H9 (cell line): ENCODE results near the gene SCT. TPM values are rescaled to one million over a fixed set of nuclear protein-coding genes. Genes with fewer than 3 reads are reported as not detected.

Experiments
- DNase-seq: peaks from one replicate; pipeline ENCODE4 v3.0.0-alpha.2; 2017
- H2AFZ ChIP-seq: one replicate; pipeline ENCODE4 v1.6.1; 2013; ENCODE audit warnings: mild to moderate bottlenecking, low read length, control low read depth, moderate library complexity
- H2AK5ac ChIP-seq: 2 replicates; pipeline ENCODE4 v1.6.1; 2013; ENCODE audit warnings: low read length, control low read depth, mixed read lengths; ENCODE audit not compliant: insufficient read length
- H2BK120ac ChIP-seq: one replicate; pipeline ENCODE4 v1.6.1; 2013; ENCODE audit warnings: low read depth, mild to moderate bottlenecking, low read length, control low read depth, inconsistent platforms; ENCODE audit not compliant: poor library complexity, severe bottlenecking
- H2BK12ac ChIP-seq: 2 replicates; pipeline ENCODE4 v1.6.1; 2013; ENCODE audit warnings: low read length, control low read depth, mixed read lengths, low read depth; ENCODE audit not compliant: insufficient read length
- H2BK15ac ChIP-seq: 2 replicates; pipeline ENCODE4 v1.6.1; 2013; ENCODE audit warnings: low read depth, low read length, control low read depth
- H2BK20ac ChIP-seq: one replicate; pipeline ENCODE4 v1.6.1; 2013; ENCODE audit warnings: low read depth, mild to moderate bottlenecking, low read length, control low read depth, inconsistent platforms; ENCODE audit not compliant: poor library complexity, severe bottlenecking
- H2BK5ac ChIP-seq: 2 replicates; pipeline ENCODE4 v1.6.1; 2013; ENCODE audit warnings: low read length, control low read depth, mixed read lengths; ENCODE audit not compliant: insufficient read length
- H3K14ac ChIP-seq: 2 replicates; pipeline ENCODE4 v1.6.1; 2013; ENCODE audit warnings: low read length, control low read depth; ENCODE audit not compliant: insufficient read depth
- H3K18ac ChIP-seq: 2 replicates; pipeline ENCODE4 v1.6.1; 2013; ENCODE audit warnings: low read depth, mild to moderate bottlenecking, mixed read lengths, low read length, control low read depth; ENCODE audit not compliant: insufficient read length
- H3K23ac ChIP-seq: 2 replicates; pipeline ENCODE4 v1.6.1; 2013; ENCODE audit warnings: low read length, control low read depth, mixed read lengths, low read depth; ENCODE audit not compliant: insufficient read length
- H3K23me2 ChIP-seq: 2 replicates; pipeline ENCODE4 v1.6.1; 2013; ENCODE audit warnings: low read depth, mild to moderate bottlenecking, mixed read lengths, low read length, control low read depth; ENCODE audit not compliant: insufficient read length, poor library complexity, severe bottlenecking
- H3K27ac ChIP-seq: 2 replicates; pipeline ENCODE4 v1.5.1; 2013; ENCODE audit warnings: low read length, control low read depth, mixed read lengths, low read depth; ENCODE audit not compliant: insufficient read length
- H3K27me3 ChIP-seq: 2 replicates; pipeline ENCODE4 v1.6.1; 2013; ENCODE audit warnings: low read length, control low read depth, inconsistent platforms; ENCODE audit not compliant: insufficient read depth
- H3K4ac ChIP-seq: 2 replicates; pipeline ENCODE4 v1.6.1; 2013; ENCODE audit warnings: low read depth, mild to moderate bottlenecking, control low read depth, inconsistent platforms, low read length, moderate library complexity
- H3K4me1 ChIP-seq: 2 replicates; pipeline ENCODE4 v1.6.1; 2013; ENCODE audit warnings: low read length, control low read depth, inconsistent platforms; ENCODE audit not compliant: insufficient read depth
- H3K4me2 ChIP-seq: 2 replicates; pipeline ENCODE4 v1.6.1; 2013; ENCODE audit warnings: low read length, control low read depth, mixed read lengths; ENCODE audit not compliant: insufficient read length, insufficient read depth
- H3K56ac ChIP-seq: 2 replicates; pipeline ENCODE4 v1.6.1; 2013; ENCODE audit warnings: low read depth, mild to moderate bottlenecking, mixed read lengths, low read length, control low read depth; ENCODE audit not compliant: insufficient read length
- H3K79me1 ChIP-seq: 2 replicates; pipeline ENCODE4 v1.6.1; 2013; ENCODE audit warnings: low read depth, mild to moderate bottlenecking, moderate library complexity, low read length, control low read depth, inconsistent platforms; ENCODE audit not compliant: insufficient read depth, poor library complexity, severe bottlenecking
- H3K79me2 ChIP-seq: 2 replicates; pipeline ENCODE4 v1.6.1; 2013; ENCODE audit warnings: low read length, control low read depth, inconsistent platforms; ENCODE audit not compliant: insufficient read depth
- H3K9ac ChIP-seq: 2 replicates; pipeline ENCODE4 v1.6.1; 2013; ENCODE audit warnings: low read length, control low read depth, mixed read lengths; ENCODE audit not compliant: insufficient read length; ENCODE audit errors: extremely low read depth
- H3K9me3 ChIP-seq: one replicate; pipeline ENCODE4 v1.6.1; 2013; ENCODE audit warnings: low read depth, low read length, inconsistent platforms; ENCODE audit not compliant: control insufficient read depth
- H3T11ph ChIP-seq: one replicate; pipeline ENCODE4 v1.6.1; 2013; ENCODE audit warnings: mild to moderate bottlenecking, low read length, control low read depth, inconsistent platforms
- H4K20me1 ChIP-seq: one replicate; pipeline ENCODE4 v1.6.1; 2013; ENCODE audit not compliant: control insufficient read depth, insufficient read length, insufficient read depth
- H4K5ac ChIP-seq: 2 replicates; pipeline ENCODE4 v1.6.1; 2013; ENCODE audit warnings: low read depth, mild to moderate bottlenecking, mixed read lengths, low read length, control low read depth; ENCODE audit not compliant: insufficient read length
- H4K8ac ChIP-seq: replicated peaks from 2 replicates; pipeline ENCODE4 v1.6.1; 2013; ENCODE audit warnings: low read length, control low read depth, mixed read lengths, low read depth; ENCODE audit not compliant: insufficient read length
- H4K91ac ChIP-seq: 2 replicates; pipeline ENCODE4 v1.6.1; 2013; ENCODE audit warnings: low read depth, mild to moderate bottlenecking, moderate library complexity, mixed read lengths, low read length, control low read depth; ENCODE audit not compliant: insufficient read length
- H3K27ac Mint-ChIP-seq, 3 experiments: 2 replicates in 2 of 3; 3 replicates in 1 of 3; pipeline ENCODE4 v1.8.0; 2020 to 2021; ENCODE audit warnings: mixed read lengths in 3 of 3, mild to moderate bottlenecking in 1 of 3, moderate library complexity in 1 of 3
- H3K27me3 Mint-ChIP-seq: 2 replicates; pipeline ENCODE4 v1.8.0; 2021; ENCODE audit warnings: low read depth, mild to moderate bottlenecking, moderate library complexity, mixed read lengths
- H3K36me3 Mint-ChIP-seq, 3 experiments: 2 replicates in 2 of 3; 3 replicates in 1 of 3; pipeline ENCODE4 v1.8.0; 2020 to 2021; ENCODE audit warnings: low read depth in 3 of 3, mixed read lengths in 3 of 3; ENCODE audit not compliant: insufficient read depth in 1 of 3
- H3K4me1 Mint-ChIP-seq, 2 experiments: 2 replicates each; pipeline ENCODE4 v1.8.0; 2020; ENCODE audit warnings: mixed read lengths in 2 of 2
- H3K4me3 Mint-ChIP-seq, 2 experiments: 2 replicates in 1 of 2; 3 replicates in 1 of 2; pipeline ENCODE4 v1.8.0; 2020 to 2021; ENCODE audit warnings: mild to moderate bottlenecking in 2 of 2, mixed read lengths in 2 of 2, moderate library complexity in 1 of 2
- H3K9me3 Mint-ChIP-seq, 2 experiments: 2 replicates in 1 of 2; 3 replicates in 1 of 2; pipeline ENCODE4 v1.8.0; 2020; ENCODE audit warnings: mild to moderate bottlenecking in 2 of 2, mixed read lengths in 2 of 2, moderate library complexity in 1 of 2
- CTCF ChIP-seq: fragments of 200-600 bp; sonication (generic); conservative IDR thresholded peaks from 3 replicates; pipeline ENCODE4 v1.8.0; 2021; ENCODE audit warnings: antibody characterized with exemption, mild to moderate bottlenecking
- WGBS: extraction: QIAGEN DNeasy Blood & Tissue Kit; methylation state at CpG from one replicate; pipeline ENCODE4 v1.1.7; 2013; ENCODE audit warnings: missing lambda C conversion rate, low lambda C conversion rate, mixed read lengths; ENCODE audit not compliant: insufficient read length; ENCODE audit errors: extremely low coverage; 5-methylcytosine and 5-hydroxymethylcytosine counted together
- total RNA-seq: library from RNA; stranded (reverse); gene quantifications from 2 replicates; pipeline ENCODE4 v1.2.1, GENCODE V29; 2021

SCT gene
- total RNA-seq, 1 experiment from 2014 or later: 1.8 TPM

- Histone ChIP-seq H3K9ac (no peak overlapping the region), H4K5ac (no peak overlapping the region), H2AFZ (no peak overlapping the region), H3K4ac (no peak overlapping the region), H2BK15ac (no peak overlapping the region), H3K4me2 (peak overlapping the region; percentile 35), H3K9me3 (no peaks in the 10 kb centered on the region), H3K27me3 (no peaks in the 10 kb centered on the region), H2BK12ac (no peak overlapping the region), H4K20me1 (no peaks in the 10 kb centered on the region), H4K91ac (no peak overlapping the region), H3T11ph (no peak overlapping the region), H2BK5ac (no peak overlapping the region), H3K14ac (no peak overlapping the region), H3K23me2 (peaks cover 4% of the 10 kb centered on the region), H3K79me2 (no peaks in the 10 kb centered on the region), H2BK20ac (no peak overlapping the region), H3K23ac (no peak overlapping the region), H3K27ac (no peak overlapping the region), H2BK120ac (no peak overlapping the region), H4K8ac (no peak overlapping the region), H3K56ac (no peak overlapping the region), H3K18ac (no peak overlapping the region), H2AK5ac (no peak overlapping the region), H3K4me1 (no peaks in the 10 kb centered on the region), H3K79me1 (no peaks in the 10 kb centered on the region)
- TF ChIP-seq CTCF: no peak
- Mint-ChIP-seq H3K27ac (peak overlapping the region in 2 of 3 experiments; percentile 89 to 94; a peak in 3 of 7 replicates), H3K4me3 (peak overlapping the region; percentile 73 to 82), H3K27me3 (no peaks in the 10 kb centered on the region), H3K9me3 (no peaks in the 10 kb centered on the region), H3K36me3 (peaks cover 3 to 26% (median 24%) of the 10 kb centered on the region in 3 experiments; a peak in 6 of 7 replicates), H3K4me1 (peaks cover 4 to 6% of the 10 kb centered on the region in 2 experiments; a peak in 3 of 4 replicates)
- no CpG with 5 or more reads among the region's 68 CpGs for WGBS
- no peak for DNase-seq
Observed at GRCh38 chr11:614623-615503, 12.1 kb downstream of the SCT start.
